ENCODE results near the gene NR0B2.
"Not testable (repeated sequence)": the region's sequence is repeated elsewhere in the genome, so short reads cannot be mapped to it uniquely, and the experiment has no call there.

NR0B2 gene, protein sequence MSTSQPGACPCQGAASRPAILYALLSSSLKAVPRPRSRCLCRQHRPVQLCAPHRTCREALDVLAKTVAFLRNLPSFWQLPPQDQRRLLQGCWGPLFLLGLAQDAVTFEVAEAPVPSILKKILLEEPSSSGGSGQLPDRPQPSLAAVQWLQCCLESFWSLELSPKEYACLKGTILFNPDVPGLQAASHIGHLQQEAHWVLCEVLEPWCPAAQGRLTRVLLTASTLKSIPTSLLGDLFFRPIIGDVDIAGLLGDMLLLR

DNA sequence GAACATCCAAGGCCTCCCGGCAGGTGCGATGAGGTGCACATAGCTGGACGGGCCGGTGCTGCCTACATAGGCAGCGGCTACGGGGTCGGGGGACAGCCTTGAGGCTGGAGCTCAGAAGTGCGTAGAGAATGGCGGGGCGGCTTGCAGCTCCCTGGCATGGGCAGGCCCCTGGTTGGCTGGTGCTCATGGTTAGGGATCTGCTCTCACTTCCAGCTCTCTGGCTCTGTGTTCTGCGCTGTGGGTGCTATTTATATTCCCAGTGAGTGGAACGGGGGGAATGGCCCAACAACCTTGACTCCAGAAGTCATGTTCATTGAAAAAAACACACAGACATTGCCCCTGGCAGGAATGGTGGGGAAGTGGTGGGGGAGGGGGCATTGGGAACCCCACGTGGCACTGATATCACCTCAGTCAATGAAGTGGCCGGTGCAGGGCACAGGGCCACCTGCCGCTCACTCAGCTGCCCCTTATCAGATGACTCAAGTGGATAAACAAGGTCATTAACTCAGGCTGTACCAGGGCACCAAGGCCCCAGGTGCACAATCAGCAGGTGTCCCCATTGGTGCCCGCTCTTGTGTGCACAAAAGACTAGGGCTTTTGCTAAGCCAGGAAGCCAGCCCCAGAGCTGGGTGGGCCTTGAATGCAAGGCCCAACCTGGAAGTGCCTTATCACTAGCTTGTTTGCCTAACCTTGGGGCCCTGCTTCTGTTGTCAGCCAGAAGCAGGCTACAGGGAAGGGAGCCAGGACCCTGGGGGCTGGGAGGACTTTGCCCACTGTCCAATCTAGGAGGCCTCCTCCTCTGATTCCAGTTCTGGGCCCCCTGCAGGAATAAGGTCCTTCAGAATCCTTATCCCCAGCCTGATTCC lies at the start of gene NR0B2:
Gene NR0B2, minus strand, starts transcription at position 222 of the 866 bp plus-strand sequence. Its CDS starts 35 bp downstream, at position 187.
- DNase-seq: peak; percentile 99

DNA sequence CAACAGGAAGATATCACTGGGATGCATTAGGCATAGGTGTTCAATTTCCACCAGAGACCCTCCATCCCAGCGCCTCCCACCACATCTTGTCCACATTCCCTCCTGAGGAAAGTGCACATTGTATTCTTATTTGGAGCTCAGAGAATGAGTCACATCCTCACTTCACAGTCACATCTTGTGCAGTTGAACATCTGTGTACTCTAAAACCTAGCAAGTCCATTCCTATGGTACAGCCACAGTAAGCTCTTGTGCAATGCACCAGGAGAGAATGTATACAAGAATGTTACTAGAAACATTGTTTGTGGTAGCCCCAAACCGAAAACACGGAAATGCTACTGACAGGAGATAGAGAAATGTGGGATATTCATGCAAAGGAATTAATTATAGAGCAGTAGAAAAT lies 48.1 kb upstream of the NR0B2 start:
- DNase-seq: no peak

DNA sequence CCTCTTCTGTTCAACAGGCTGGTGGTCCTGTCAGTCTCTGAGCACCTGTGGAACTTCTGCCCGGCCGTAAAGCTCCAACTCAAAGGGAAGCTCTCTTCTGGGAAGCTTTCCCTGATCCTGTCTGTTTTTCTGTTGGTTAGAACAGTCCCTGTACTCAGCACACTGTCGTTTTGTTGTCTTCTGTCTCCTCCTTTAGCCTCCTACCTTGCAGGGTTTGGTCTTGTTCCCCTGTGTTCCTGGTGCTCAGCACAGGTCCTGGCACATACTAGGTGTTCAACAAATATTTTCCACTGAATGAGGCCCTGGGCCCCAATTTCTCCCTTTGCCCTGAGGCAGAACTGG lies 46.8 kb upstream of the NR0B2 start:
- no peak for DNase-seq

DNA sequence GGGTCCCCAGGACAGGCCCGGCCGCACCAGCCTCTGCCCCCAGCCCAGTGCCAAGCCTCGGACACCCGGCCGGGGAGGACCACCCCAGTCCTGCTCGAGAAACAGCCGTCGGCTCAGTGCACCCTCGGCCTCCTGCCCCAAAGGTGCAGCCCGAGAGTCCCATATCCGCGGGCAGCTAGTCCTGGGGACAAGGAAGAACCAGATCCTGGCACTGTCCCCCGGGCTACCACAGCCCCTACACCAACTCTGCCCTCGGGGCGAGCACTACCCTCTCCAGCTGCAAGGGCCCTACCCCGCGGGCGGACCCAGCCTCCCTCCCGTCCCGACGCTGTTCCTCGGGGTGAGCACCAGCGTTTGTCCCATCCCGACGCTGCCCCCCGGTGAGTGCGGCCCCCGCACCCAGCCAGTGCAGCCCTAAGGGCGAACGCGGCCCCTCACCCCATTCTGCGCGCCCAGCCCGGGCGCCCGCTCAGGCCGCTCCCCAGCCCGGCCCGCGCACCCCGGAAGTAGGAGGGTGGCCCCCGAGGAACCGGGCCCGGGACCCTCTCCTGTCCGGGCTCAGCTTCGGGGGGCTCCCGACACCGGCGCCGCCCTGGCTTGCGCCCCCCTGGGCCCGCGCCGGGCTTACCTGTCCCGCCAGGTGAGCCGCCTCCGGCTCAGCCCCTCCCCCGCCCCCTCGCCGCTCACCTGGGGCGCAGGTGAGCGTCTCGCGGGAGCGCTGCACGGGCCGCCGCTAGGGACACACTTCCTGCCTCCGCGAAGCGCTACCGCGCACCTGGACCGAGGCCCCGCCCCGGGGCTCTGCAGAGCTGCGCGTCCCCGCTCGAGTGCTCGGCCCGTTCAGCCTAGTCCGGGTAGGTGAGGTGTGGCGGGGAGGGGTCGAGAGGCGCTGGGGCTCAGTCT lies 46.2 kb upstream of the NR0B2 start, which contains the start of gene KDF1:
Gene KDF1, minus strand, starts transcription at position 747 of the 903 bp plus-strand sequence. CDS start 8,088 bp downstream, outside the sequence.
- peak; percentile 82 for DNase-seq

DNA sequence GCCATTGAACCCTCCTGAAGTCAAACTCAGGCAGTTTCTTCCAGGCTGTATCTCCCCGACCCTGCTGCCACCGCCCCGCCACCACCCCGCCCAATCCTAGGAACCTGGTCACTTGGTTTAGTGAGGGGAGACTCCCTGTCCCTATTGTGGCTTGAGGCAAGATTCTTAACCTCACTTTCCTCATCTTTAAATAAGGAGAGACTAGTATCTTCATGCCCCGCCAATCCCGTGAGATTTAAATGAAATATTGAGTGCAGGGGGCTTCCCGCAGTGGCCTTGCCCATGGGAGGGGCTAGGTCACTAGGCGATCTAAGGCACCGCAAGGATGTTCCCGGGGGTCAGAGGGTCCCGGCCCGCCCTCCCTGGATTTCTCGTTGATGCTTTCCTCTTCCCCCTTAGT lies 45.5 kb upstream of the NR0B2 start:
- DNase-seq: no peak

DNA sequence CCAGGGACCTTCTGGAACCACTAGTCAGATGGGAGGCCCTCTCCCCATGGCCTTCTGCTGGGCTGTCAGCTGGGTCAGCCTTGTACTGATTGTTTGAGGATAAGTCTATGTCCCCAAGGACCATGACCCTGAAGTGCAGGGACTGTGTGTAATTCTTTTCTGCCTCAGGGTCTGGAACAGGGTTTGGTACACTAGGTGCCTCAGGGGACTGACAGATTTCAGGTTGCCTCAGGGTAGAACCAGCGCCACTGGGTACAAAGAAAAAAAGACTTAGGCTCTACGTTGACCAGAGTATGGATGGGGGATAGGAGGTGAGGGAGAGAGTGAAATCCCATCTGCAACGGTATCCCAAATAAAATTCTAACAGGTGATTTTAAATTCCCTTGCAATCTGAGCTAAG lies 43.5 kb upstream of the NR0B2 start:
- no peak for DNase-seq

DNA sequence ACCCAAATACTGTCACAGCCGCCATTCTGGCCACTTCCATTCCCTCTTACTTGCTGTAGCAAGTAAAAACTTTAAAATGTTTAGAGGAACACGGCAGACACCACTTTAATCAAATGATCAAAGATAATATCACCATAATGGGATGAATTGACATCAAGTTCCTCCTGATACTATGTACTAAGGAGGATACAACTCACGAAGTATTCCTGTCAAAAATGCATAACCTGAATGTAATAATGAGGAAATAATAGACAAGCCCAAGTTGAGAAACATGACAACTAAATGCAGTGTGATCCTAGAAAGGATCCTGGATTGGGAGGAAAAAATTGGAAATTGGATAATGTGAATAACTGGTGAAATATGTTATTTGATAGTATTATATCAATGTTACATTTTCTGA lies 42.5 kb upstream of the NR0B2 start:
- no peak for DNase-seq

DNA sequence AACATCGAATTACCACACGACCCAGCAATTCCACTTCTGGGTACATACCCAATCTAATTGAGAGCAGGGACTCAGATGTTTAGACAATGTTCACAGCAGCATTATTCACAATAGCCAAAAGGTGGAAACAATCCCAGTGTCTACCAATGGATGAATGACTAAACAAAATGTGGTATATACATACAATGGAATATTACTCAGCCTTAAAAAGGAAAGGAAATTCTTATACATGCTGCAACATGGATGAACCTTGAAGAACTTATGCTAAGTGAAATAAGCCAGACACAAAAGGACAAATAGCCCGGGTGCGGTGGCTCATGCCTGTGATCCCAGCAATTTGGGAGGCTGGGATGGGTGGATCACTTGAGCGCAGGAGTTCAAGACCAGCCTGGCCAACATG lies 39.6 kb upstream of the NR0B2 start:
- no peak for DNase-seq

DNA sequence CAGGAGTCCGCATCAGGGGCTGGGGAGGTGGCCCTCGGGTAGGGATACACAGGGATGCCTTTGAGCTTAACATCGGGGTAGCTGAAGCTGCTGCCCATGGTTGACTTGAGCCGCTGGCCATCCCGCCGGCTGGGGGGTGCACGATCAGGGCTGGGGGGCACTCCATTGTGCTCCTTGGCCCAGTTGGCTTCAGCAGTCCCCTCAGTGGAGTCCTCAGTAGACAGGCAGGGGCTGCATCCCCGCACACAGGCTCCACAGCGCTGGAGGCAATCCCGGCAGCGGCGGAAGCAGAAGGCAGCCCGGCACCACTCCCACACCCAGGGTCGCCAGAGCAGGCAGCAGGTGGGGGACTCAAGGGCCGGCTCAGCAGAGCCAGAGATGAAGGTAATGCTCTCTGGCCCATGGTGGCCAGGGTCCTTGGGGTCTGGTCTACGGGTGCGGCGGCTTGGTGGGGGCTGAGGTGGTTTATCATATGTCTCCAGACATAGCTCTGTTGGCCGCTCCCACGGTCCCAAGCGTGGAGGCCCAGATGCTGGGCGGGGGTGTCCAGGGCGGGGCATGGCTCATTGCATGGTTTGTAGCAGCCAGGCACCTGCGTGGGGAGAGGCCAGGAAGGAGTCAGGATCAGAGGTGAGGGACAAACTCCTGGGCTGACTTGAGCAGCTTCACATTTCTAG lies 38.2 kb upstream of the NR0B2 start:
- DNase-seq: no peak

DNA sequence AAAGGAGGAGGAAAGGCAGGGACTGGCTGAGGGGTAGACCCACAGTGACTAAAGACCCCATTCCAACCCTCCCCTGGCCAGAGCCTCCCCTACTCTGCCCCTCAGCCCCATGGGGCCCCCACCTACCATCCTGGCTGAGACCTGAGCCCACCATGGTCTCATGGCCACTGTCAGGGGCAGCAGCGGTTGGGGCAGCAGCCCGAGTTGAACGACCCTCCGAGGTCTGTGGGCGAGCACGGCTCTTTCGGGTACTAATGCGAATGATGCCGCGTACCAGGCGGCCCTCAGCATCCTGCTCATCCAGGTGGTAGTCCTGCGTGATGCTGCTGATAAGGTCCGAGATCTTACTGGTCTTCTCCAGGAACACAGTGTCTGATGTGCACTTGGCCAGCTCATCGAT lies 37.4 kb upstream of the NR0B2 start:
- no peak for DNase-seq

DNA sequence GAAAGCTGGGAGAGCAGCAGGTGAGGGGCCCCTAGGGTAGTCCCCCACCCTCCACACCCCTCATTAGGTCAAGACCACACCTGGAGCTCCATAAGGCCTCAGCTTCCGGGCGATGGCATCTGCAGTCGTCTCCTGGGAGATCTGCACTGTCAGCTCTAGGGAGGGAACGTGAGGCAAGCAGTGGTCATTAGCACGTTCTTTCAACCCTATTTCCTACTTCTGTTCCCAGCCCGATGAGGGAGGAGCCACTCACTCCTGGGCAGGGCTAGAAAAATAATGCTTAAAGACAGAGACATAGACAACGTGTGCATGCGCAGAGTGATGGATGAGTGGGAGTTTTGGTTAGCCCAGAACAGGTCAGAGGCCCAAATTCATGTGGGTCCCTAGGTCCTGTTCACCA lies 36.8 kb upstream of the NR0B2 start:
- DNase-seq: no peak

DNA sequence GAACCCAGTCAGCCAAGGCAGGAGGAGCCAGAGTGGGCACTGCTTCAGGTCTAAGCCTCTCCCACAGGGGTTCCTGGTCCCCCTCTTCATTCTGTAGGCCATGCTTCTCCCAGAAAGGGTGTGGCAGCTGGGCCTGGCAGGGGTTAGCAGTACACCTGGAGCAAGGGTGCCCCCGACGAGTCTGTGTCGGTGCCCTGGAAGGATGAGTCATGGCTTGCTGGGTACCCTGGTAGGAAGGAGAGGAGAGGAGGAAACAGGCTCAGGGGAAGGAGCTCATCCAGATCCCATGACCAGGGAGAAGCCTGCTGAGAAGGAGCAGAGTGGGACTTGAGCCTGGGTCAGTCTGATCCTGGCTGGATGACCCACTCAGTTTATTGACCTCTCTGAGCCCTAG lies 36.1 kb upstream of the NR0B2 start:
- DNase-seq: no peak

DNA sequence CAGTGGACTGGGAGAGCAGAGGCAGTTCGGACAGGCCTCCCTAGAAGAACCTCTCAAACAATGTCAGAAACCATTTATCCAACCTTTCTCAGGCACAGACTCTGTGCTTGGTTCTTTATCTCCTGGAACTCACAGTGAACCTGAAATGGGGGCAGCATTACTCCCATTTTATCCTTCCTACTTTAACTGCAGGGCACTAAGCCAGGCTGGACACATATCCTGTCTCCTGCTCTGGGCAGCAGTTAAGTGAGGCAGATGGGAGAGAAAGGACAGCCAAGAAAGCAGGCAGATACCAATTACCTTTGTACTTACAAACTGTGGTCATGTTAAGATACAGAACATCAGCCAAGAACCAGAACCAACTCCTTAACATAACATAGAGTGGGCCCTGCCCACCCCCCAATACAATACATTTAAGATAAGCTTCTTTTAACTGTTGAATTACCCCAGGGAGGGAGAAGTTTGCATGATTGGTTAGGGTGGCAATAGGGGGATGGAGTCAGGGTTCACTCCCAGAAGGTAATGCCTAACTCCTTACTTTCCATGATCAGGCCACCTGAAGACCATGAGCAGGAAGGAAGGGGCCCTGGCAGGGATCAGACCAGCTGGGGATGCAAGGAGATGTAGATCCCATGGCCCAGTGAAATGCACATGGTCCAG lies 35.6 kb upstream of the NR0B2 start:
- no peak for DNase-seq

DNA sequence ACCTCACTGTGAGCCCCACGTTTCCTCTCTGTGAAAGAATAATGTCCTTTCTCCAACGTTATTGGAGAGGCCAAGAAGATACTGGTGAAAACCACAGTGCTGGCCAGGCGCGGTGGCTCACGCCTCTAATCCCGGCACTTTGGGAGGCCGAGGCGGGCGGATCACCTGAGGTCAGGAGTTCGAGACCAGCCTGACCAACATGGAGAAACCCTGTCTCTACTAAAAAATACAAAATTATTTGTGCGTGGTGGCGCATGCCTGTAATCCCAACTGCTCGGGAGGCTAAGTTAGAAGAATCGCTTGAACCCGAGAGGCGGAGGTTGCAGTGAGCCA lies 34.9 kb upstream of the NR0B2 start:
- DNase-seq: not testable (repeated sequence)

DNA sequence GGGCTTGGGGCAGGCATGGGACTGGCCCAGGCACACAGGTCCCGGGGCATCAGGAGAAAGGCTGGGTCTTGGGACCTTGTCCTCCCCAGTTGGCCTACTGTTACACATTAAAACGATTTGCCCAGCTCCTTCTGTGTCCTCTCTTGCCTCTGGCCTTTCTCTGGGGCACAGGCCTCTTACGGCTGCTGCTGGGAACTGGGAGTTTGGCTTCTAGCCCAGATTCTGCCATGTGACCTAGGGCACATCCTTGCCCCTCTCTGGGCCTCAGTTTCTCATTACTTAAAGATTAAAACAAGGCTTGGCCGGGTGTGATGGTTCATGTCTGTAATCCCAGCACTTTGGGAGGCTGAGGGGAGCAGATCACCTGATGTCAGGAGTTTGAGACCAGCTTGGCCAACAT lies 32.5 kb upstream of the NR0B2 start:
- no peak for DNase-seq

DNA sequence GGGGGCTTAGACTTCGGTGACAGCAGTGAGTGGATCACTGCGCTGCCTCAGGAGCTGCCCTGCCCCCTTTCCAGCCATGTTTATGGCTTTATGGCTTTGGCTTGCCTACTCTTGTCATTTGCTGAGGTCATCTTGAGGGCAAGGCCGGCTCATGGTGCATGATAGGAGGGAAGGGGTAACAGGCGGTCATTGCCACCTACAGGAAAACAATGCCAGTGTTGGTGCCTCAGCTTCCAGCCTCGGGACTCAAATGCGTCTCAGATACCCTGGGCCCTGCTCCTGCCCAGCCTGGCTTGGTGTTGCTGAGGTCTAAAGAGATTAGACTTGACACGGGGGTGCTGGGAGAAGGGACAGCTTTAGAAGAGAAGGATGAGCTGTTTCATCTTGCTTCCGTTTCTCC lies 32.0 kb upstream of the NR0B2 start:
- DNase-seq: no peak

DNA sequence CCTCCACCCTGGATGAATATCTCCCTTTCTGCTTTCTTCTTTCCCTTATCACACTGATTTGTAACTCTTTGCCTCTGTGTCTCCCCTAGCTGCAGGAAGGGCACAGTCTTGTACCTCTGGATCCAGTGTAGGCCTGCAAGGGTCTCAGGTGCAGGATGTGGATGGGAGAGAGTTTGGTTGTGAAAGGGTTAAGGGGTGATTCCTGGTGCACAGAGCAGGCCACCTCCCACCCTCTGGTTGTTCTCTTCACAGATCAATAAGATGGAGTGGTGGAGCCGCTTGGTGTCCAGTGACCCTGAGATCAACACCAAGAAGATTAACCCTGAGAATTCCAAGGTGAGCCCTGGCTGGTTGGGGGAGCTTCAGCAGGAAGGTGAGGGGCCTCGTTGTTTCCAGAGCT lies 31.4 kb upstream of the NR0B2 start:
- DNase-seq: no peak

DNA sequence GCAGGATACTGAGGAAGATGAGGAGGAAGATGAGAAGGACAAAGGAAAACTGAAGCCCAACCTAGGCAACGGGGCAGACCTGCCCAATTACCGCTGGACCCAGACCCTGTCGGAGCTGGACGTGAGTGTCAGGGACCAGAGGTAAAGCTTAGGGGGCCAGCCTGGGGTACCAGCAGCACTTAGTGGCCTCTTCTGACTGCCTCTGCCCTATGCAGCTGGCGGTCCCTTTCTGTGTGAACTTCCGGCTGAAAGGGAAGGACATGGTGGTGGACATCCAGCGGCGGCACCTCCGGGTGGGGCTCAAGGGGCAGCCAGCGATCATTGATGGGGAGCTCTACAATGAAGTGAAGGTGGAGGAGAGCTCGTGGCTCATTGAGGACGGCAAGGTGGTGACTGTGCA lies 28.9 kb upstream of the NR0B2 start:
- DNase-seq: no peak

DNA sequence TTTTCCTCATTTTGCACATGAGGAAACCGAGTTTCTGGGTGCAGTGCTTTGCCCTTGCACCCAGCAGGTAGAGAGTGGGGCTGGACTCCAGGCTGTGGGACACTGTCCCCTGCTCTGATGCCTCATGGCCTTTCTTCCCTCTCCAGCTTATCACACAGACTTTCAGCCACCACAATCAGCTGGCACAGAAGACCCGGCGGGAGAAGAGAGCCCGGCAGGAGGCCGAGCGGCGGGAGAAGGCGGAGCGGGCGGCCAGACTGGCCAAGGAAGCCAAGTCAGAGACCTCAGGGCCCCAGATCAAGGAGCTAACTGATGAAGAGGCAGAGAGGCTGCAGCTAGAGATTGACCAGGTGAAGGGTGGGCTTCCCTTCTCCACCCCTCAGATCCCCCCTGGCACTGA lies 27.5 kb upstream of the NR0B2 start:
- no peak for DNase-seq

DNA sequence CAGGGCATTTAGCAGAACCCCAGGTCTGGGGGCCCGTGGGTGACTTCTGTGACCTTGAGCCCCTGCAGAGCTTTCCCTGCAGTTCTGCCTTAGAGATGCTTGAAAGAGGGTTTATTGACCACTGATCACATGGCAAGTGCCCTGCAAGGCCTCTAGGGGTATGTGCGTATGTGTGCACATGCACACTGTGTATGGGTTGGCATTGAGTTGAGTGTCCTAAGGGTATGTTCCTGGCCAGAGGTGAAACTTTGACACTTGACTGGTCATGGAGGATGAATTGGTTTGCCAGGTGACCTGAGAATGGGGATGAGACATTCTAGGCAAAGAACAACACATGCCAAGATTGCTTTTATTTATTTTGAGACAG lies 24.9 kb upstream of the NR0B2 start:
- no peak for DNase-seq

DNA sequence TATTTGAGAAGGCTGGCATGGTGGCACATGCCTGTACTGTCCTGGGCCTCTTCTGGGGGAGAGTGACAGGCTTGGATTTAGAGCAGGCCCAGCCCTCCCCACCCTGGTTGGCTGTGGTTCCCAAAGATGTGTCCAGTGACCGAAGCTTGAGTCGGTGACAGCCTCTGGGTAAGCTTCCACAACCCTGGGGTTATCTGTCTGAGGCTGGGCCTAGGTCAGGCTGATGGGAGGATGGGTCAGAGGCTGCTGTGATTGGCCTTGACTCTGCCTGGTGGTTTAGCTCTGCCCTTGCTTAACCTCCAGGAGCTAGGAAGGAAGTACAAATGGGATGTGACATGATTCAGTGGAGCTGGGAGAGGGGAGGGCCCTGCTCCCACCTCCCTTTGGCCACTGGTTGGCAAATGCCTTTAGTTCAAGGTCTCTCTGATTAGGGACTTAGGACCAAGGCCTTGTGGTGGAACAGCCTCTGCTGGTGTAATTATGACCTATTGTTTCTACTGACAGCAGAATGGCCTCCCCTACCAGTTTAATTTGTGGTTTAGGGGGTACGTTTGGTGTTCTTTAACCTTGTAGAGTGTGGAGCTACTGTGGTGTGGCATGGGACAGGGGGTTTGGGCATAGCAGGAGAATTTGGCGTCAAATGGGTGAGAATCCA lies 24.4 kb upstream of the NR0B2 start:
- no peak for DNase-seq

DNA sequence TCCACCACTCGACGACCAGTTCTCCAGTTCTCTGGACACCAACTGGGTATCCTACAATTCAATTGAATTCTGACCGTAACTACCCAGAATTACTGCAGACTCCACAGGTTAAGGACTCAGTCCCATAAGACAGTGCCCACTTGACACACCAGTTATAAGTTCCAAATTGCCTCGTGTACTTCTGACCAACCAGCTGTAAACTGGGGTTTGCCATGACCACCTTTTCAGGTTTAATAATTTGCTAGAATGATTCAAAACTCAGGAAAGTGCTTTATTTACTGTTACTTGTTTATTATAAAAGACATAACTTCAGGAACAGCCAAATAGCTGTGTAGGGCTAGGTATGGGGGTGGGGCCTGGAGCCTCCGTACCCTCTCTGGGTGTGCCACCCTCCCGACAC lies 23.0 kb upstream of the NR0B2 start:
- no peak for DNase-seq
